GM10266 (cell line): ENCODE results near the gene PLEKHA5.

ENCODE experiments used
- DNase-seq: peaks from one replicate; pipeline ENCODE4 v3.0.0; 2012; ENCODE audit errors: extremely low spot score
- TF ChIP-seq, protein P1 (sequence below): IDR thresholded peaks from 2 replicates; pipeline ENCODE4 v1.5.1; 2012; ENCODE audit warnings: mild to moderate bottlenecking, low read depth; ENCODE audit not compliant: control insufficient read depth, insufficient read depth; ENCODE audit errors: missing control alignments

Gene PLEKHA5

DNA sequence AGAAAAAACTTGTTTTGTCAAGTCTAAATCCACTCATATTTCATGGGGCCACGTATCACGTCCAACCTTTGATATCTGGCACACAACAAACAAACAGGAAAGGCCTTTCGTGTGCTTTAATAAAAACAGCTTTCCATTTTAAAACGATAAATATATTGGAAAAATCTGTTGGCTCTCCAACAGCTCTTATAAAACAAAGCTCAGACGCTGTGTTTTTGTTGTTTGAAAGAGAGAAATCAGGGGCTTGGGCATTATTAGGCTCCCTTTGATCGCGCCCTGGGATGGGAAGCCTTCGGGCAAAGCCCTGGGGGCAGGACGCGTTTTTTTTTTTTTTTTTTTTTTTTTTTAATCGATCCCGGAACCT, 429 bp upstream of the PLEKHA5 start:
- TF ChIP-seq, protein P1, sequence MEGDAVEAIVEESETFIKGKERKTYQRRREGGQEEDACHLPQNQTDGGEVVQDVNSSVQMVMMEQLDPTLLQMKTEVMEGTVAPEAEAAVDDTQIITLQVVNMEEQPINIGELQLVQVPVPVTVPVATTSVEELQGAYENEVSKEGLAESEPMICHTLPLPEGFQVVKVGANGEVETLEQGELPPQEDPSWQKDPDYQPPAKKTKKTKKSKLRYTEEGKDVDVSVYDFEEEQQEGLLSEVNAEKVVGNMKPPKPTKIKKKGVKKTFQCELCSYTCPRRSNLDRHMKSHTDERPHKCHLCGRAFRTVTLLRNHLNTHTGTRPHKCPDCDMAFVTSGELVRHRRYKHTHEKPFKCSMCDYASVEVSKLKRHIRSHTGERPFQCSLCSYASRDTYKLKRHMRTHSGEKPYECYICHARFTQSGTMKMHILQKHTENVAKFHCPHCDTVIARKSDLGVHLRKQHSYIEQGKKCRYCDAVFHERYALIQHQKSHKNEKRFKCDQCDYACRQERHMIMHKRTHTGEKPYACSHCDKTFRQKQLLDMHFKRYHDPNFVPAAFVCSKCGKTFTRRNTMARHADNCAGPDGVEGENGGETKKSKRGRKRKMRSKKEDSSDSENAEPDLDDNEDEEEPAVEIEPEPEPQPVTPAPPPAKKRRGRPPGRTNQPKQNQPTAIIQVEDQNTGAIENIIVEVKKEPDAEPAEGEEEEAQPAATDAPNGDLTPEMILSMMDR = no peak
- DNase-seq = no peak

DNA sequence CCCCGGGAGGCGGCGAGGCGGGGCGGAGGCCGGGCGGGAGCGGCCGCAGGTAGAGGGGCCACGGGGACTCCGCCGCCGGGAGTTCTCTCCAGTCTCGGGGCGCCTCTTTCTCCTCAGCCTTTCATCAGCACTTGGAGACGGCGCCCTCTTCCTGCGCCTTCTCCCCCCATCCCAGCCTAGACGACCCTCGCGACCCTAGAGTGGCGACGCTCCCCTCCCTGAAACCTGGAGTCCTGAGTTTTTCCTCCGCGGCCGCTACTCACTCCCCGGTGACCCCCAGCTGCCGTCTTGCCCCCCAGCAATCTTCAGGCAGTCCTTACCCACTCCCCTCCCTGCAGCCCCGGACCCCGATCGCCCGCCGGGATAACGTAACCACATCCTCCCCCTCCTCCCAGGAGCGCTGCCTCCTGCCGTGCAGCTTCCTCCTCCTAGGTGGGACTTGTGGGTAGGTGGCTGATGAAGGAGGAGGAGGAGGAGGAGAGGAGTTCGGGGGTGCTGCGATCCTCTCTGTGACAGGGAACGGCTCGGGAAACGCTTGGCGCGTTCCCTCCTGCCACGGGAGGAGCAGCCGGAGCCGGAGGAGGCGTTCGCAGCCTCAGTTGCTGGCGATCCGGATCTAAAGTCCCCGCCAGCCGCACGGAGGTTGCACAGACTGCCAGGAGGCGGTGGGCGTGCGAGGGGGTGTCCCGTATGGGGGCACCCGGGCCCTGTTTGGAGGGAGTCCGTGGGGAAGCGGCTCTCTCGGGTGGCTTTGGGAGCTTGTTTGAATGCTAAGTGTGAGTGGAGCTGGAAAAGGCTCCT, 891 bp downstream of the PLEKHA5 start:
- peak; percentile 26 for DNase-seq

DNA sequence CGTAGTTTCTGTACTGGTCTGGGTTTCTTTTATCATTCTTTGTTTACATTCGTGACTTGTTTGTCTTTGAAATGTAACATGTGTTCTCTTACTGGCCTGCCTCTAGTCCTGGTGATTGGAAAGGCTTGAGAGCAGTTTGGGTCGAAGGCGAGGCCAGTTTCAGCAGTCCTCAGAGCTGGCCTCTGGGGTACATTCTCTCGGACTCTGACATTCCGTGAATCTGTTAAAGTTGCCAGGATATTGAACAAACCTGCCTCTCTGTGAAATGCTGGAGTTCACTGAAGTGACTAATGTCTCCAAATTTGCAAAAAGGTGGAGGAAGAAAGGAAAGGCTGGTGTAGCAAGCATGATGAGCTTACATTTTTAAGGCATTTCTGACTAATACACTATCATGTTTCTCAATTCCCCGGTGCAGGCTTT, 1.5 kb downstream of the PLEKHA5 start:
- TF ChIP-seq, protein P1 = no peak
- DNase-seq = no peak

More for the DNA sequence above, 891 bp downstream of the PLEKHA5 start:
- TF ChIP-seq, protein P1 = no peak

DNA sequence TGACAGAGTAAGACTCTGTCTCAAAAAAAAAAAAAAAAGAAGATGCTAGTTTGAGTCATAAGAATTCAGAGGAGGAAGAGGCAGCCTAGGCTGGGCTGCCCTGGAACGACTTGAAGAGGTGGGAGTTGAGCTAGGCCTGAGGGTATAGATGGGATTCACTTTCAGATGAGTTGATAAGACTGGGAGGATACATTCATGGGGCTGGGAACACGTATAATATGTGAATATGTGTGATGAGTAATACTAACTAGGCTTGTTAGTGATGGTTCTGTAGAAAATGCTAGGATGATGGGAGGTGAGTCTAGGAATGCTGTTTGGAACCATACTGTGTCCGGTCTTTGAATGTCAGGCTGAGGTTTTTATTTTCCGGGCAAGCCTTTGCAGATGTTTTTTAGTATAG, 9.0 kb downstream of the PLEKHA5 start:
- TF ChIP-seq, protein P1 = no peak
- no peak for DNase-seq

DNA sequence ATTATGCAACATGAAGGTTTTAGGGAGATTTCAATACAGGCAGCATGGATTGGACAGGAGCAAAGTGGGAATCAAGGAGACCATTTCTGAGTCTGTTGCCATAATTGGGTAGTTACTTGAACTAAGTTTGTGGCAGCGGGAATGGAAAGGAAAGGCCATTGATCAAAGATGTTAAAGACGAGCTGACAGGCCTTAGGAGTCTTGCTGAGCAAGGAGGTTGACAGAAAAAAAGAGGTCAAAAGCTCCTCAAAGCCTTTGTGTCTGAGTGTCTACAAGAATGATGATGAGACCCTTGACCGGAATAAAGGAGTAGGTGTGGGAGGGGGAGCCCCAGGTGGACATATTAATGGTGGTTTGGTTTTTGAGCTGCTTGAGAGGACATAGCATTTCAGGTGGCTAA, 9.4 kb downstream of the PLEKHA5 start:
- TF ChIP-seq, protein P1 = no peak
- DNase-seq = no peak

DNA sequence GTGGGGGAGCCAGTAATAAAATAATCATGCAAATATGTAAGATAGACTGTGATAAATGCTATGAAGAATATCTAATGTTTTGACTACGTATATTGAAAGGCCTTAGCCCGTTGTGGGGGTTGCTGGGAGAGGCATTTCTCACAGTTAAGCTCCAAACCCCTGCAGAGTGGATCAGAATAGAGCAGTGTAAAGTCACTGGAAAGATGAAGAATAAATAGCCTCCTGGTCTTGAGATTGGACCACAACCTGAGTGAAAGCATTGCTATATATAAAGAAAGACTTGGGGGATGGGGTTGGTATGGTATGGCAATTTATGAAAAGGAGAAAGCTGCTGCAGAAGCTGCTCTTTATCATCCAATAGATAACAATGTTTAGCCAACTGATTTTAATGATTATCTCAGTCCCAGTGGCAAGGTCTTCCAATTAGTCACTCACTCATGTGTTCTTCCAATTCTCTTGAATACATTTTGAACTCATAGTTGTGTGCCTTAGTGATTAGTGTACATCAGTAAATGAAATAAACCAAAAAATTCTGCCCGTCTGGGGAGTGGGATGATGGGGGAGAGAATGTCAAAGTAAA, 10.2 kb downstream of the PLEKHA5 start:
- DNase-seq = no peak
- TF ChIP-seq, protein P1 = no peak
